WTC11 (cell line): ENCODE measurements around the gene SENP1. TPM values are rescaled to one million over a fixed set of nuclear protein-coding genes. Genes with fewer than 3 reads are reported as not detected.

Source experiments
- ATAC-seq: fragments of 200-7000 bp; cut with Tn5 transposase; 2 replicates; pipeline ENCODE4 v1.10.0; 2021; ENCODE audit warnings: mild to moderate bottlenecking, moderate library complexity
- CTCF ChIA-PET: fragments of 300-600 bp; sonication (Branson Sonifier 250); formaldehyde crosslinking; loops from one replicate; lab custom pipeline; 2021; ENCODE audit warnings: antibody characterized with exemption; lab: Charles Lee
- POLR2A ChIA-PET: fragments of 350-600 bp; sonication (Branson Sonifier 250); formaldehyde crosslinking; loops from one replicate; lab custom pipeline; 2021; ENCODE audit warnings: antibody characterized with exemption; lab: Charles Lee
- DNase-seq: peaks from one replicate; pipeline ENCODE4 v3.0.0; 2021; ENCODE audit warnings: low spot score
- H3K27ac Mint-ChIP-seq: 2 replicates; pipeline ENCODE4 v1.8.0; 2021; ENCODE audit warnings: mixed read lengths
- H3K27me3 Mint-ChIP-seq: 2 replicates; pipeline ENCODE4 v1.8.0; 2021; ENCODE audit warnings: low read depth, mild to moderate bottlenecking, moderate library complexity, mixed read lengths
- H3K36me3 Mint-ChIP-seq: 2 replicates; pipeline ENCODE4 v1.8.0; 2021; ENCODE audit warnings: mixed read lengths
- H3K4me1 Mint-ChIP-seq: 2 replicates; pipeline ENCODE4 v1.8.0; 2022; ENCODE audit warnings: mixed read lengths
- H3K4me3 Mint-ChIP-seq: 2 replicates; pipeline ENCODE4 v1.8.0; 2021; ENCODE audit warnings: mild to moderate bottlenecking, moderate library complexity, mixed read lengths
- H3K9me3 Mint-ChIP-seq: 2 replicates; pipeline ENCODE4 v1.8.0; 2021; ENCODE audit warnings: mixed read lengths
- ARID4B ChIP-seq: sonication (generic); formaldehyde crosslinking; IDR thresholded peaks from 2 replicates; pipeline ENCODE4 v1.8.0; 2023; ENCODE audit warnings: missing genetic modification reagents, mild to moderate bottlenecking, borderline replicate concordance
- ATF6 ChIP-seq: sonication (generic); formaldehyde crosslinking; IDR thresholded peaks from 2 replicates; pipeline ENCODE4 v1.8.1; 2023; ENCODE audit warnings: mild to moderate bottlenecking, missing genetic modification reagents
- EMX1 ChIP-seq: fragments of 250-450 bp; sonication (Bioruptor Pico); IDR thresholded peaks from 2 replicates; pipeline ENCODE4 v1.8.0; 2021; ENCODE audit warnings: mild to moderate bottlenecking
- FOXP1 ChIP-seq: sonication (generic); formaldehyde crosslinking; IDR thresholded peaks from 2 replicates; pipeline ENCODE4 v1.8.0; 2022; ENCODE audit warnings: missing genetic modification reagents, mild to moderate bottlenecking, moderate library complexity, borderline replicate concordance
- MXD4 ChIP-seq: fragments of 250-450 bp; sonication (Bioruptor Pico); IDR thresholded peaks from 2 replicates; pipeline ENCODE4 v1.8.0; 2021; ENCODE audit warnings: mild to moderate bottlenecking, moderate library complexity, borderline replicate concordance
- OVOL2 ChIP-seq: fragments of 250-450 bp; sonication (Bioruptor Pico); IDR thresholded peaks from 2 replicates; pipeline ENCODE4 v1.9.0; 2021; ENCODE audit warnings: mild to moderate bottlenecking, borderline replicate concordance
- RELA ChIP-seq: sonication (generic); formaldehyde crosslinking; IDR thresholded peaks from 2 replicates; pipeline ENCODE4 v1.8.1; 2022; ENCODE audit warnings: missing genetic modification reagents, mild to moderate bottlenecking, borderline replicate concordance
- RORB ChIP-seq: fragments of 250-450 bp; sonication (Bioruptor Pico); IDR thresholded peaks from 2 replicates; pipeline ENCODE4 v1.9.0; 2021; ENCODE audit warnings: mild to moderate bottlenecking
- SMAD4 ChIP-seq: sonication (generic); formaldehyde crosslinking; IDR thresholded peaks from 2 replicates; pipeline ENCODE4 v1.8.0; 2022; ENCODE audit warnings: mild to moderate bottlenecking, missing genetic modification reagents
- SP1 ChIP-seq: sonication (generic); formaldehyde crosslinking; conservative IDR thresholded peaks from 2 replicates; pipeline ENCODE4 v1.8.1; 2022; ENCODE audit warnings: missing genetic modification reagents
- TEAD4 ChIP-seq: sonication (generic); formaldehyde crosslinking; IDR thresholded peaks from 2 replicates; pipeline ENCODE4 v1.8.0; 2022; ENCODE audit warnings: mild to moderate bottlenecking, missing genetic modification reagents
- ZNF281 ChIP-seq: sonication (generic); formaldehyde crosslinking; IDR thresholded peaks from 2 replicates; pipeline ENCODE4 v1.8.0; 2023; ENCODE audit warnings: mild to moderate bottlenecking, missing genetic modification reagents
- ZNF416 ChIP-seq: fragments of 250-450 bp; sonication (Bioruptor Pico); IDR thresholded peaks from 2 replicates; pipeline ENCODE4 v1.9.0; 2021; ENCODE audit warnings: mild to moderate bottlenecking, inconsistent platforms
- ZNF423 ChIP-seq: fragments of 250-450 bp; sonication (Bioruptor Pico); IDR thresholded peaks from 2 replicates; pipeline ENCODE4 v2.1.2; 2022; ENCODE audit warnings: mild to moderate bottlenecking, moderate library complexity
- ZNF512 ChIP-seq: sonication (generic); formaldehyde crosslinking; IDR thresholded peaks from 2 replicates; pipeline ENCODE4 v1.8.1; 2022; ENCODE audit warnings: missing genetic modification reagents, borderline replicate concordance
- ZSCAN18 ChIP-seq: fragments of 250-450 bp; sonication (Bioruptor Pico); IDR thresholded peaks from 2 replicates; pipeline ENCODE4 v2.1.2; 2022; ENCODE audit warnings: mild to moderate bottlenecking, moderate library complexity
- total RNA-seq: library from RNA; stranded (reverse); gene quantifications from 3 replicates; pipeline ENCODE4 v1.2.3, GENCODE V29; 2021

The SENP1 gene
- total RNA-seq, 1 experiment from 2014 or later = 20.4 TPM

GRCh38 chr12:48002773-48003218 is 103.1 kb downstream of the SENP1 start:
- DNase-seq = peak; percentile 44
- Mint-ChIP-seq H3K4me3 (peak overlapping the region; percentile 81), H3K4me1 (peaks cover 67% of the 10 kb centered on the region), H3K27me3 (peaks cover 100% of the 10 kb centered on the region), H3K9me3 (no peaks in the 10 kb centered on the region), H3K27ac (no peak overlapping the region), H3K36me3 (no peaks in the 10 kb centered on the region)
- no peak for ATAC-seq
- TF ChIP-seq FOXP1 (CRISPR knock-in tag) (0 out of 2 replicates have a peak, but pooled peaks have one; percentile 17), ZNF423 (CRISPR knock-in tag) (peak; percentile 34; the same call in 1 of the 2 replicates), ATF6 (CRISPR knock-in tag) (no peak), ZNF512 (no peak)
- CTCF ChIA-PET = interaction anchor here (0.9 to 4.0 kb wide), 6 partner anchors 20 to 187 kb away, joined by 3 to 18 read pairs (median 6); partner anchors contain the start of genes TMEM106C and VDR
- POLR2A ChIA-PET = interaction anchor here (1.0 kb wide), 1 partner anchor 32 kb away, joined by 3 read pairs; no protein-coding TSS in a partner anchor

GRCh38 chr12:48002414-48002730 is 103.5 kb downstream of the SENP1 start:
- H3K27me3 Mint-ChIP-seq = peaks cover 100% of the 10 kb centered on the region
- ATAC-seq = no peak
- CTCF ChIA-PET = interaction anchor here (0.9 to 4.0 kb wide), 8 partner anchors 19 to 205 kb away, joined by 3 to 18 read pairs (median 6); partner anchors contain the start of genes TMEM106C and VDR
- no peaks in the 10 kb centered on the region for H3K9me3 Mint-ChIP-seq
- DNase-seq = no peak
- POLR2A ChIA-PET = interaction anchor here (1.0 kb wide), 1 partner anchor 31 kb away, joined by 3 read pairs; no protein-coding TSS in a partner anchor
- H3K27ac Mint-ChIP-seq = 0 out of 2 replicates have a peak overlapping the region, but pooled peaks have one; percentile 49
- no peak for TF ChIP-seq MXD4
- no peak for TF ChIP-seq ZNF416 (CRISPR knock-in tag)
- TF ChIP-seq TEAD4 = no peak
- no peak for TF ChIP-seq ARID4B (CRISPR knock-in tag)
- TF ChIP-seq SP1 (CRISPR knock-in tag) = no peak
- TF ChIP-seq RORB (CRISPR knock-in tag) = no peak
- TF ChIP-seq ZSCAN18 (CRISPR knock-in tag) = no peak
- no peak for TF ChIP-seq RELA (CRISPR knock-in tag)
- no peak for TF ChIP-seq OVOL2
- no peak for TF ChIP-seq ZNF281
- TF ChIP-seq EMX1 (CRISPR knock-in tag) = no peak
- TF ChIP-seq SMAD4 (CRISPR knock-in tag) = no peak
- H3K4me3 Mint-ChIP-seq = peak overlapping the region; percentile 81
- no peaks in the 10 kb centered on the region for H3K36me3 Mint-ChIP-seq
- H3K4me1 Mint-ChIP-seq = peaks cover 67% of the 10 kb centered on the region
